DOHH2 (cell line): ENCODE results near the gene SSBP2.

ENCODE experiments used
- H3F3A ChIP-seq: fragments of 200-600 bp; sonication (generic), shearing (Covaris generic); 2 replicates; pipeline ENCODE4 v1.6.0; 2016; ENCODE audit warnings: antibody characterized with exemption, mild to moderate bottlenecking; ENCODE audit not compliant: control insufficient read depth, insufficient read depth
- H3K27ac ChIP-seq: fragments of 200-600 bp; sonication (generic); 2 replicates; pipeline ENCODE4 v1.5.1; 2014; ENCODE audit warnings: low read depth, mild to moderate bottlenecking, low read length, moderate library complexity
- H3K27me3 ChIP-seq: fragments of 200-600 bp; sonication (generic); 2 replicates; pipeline ENCODE4 v1.6.1; 2014; ENCODE audit warnings: mild to moderate bottlenecking, low read length, mixed read lengths; ENCODE audit not compliant: control insufficient read depth
- H3K36me3 ChIP-seq: fragments of 200-600 bp; sonication (generic); 2 replicates; pipeline ENCODE4 v1.6.1; 2014; ENCODE audit warnings: mild to moderate bottlenecking, low read length, moderate library complexity, mixed read lengths; ENCODE audit not compliant: control insufficient read depth
- H3K4me1 ChIP-seq: fragments of 200-600 bp; sonication (generic); 2 replicates; pipeline ENCODE4 v1.6.1; 2014; ENCODE audit warnings: mild to moderate bottlenecking, low read length, mixed read lengths; ENCODE audit not compliant: control insufficient read depth
- H3K4me2 ChIP-seq: fragments of 200-600 bp; sonication (generic); 2 replicates; pipeline ENCODE4 v1.6.0; 2014; ENCODE audit warnings: mild to moderate bottlenecking, low read length, moderate library complexity
- H3K4me3 ChIP-seq: fragments of 200-600 bp; sonication (generic); 2 replicates; pipeline ENCODE4 v1.5.1; 2014; ENCODE audit warnings: mild to moderate bottlenecking, low read length, mixed read lengths
- H3K79me2 ChIP-seq: fragments of 200-600 bp; sonication (generic); 2 replicates; pipeline ENCODE4 v1.6.1; 2014; ENCODE audit warnings: mild to moderate bottlenecking, low read length, mixed read lengths; ENCODE audit not compliant: control insufficient read depth
- H3K9me2 ChIP-seq: fragments of 200-600 bp; sonication (generic); replicated peaks from 2 replicates; pipeline ENCODE4 v1.6.1; 2014; ENCODE audit warnings: mild to moderate bottlenecking, low read length, mixed read lengths; ENCODE audit not compliant: control insufficient read depth
- H3K9me3 ChIP-seq: fragments of 200-600 bp; sonication (generic); 2 replicates; pipeline ENCODE4 v1.6.1; 2014; ENCODE audit warnings: antibody characterized with exemption, low read length, mixed read lengths; ENCODE audit not compliant: control insufficient read depth, insufficient read depth
- H4K20me1 ChIP-seq: fragments of 200-600 bp; sonication (generic); 2 replicates; pipeline ENCODE4 v1.6.0; 2014; ENCODE audit warnings: low read depth, mild to moderate bottlenecking, antibody characterized with exemption, low read length, moderate library complexity; ENCODE audit not compliant: control insufficient read depth, insufficient read depth
- CTCF ChIP-seq: fragments of 200-600 bp; sonication (generic); IDR thresholded peaks from one replicate; pipeline ENCODE4 v1.5.1; 2014; ENCODE audit warnings: antibody characterized with exemption, mild to moderate bottlenecking, low read depth, low read length; ENCODE audit not compliant: poor library complexity, severe bottlenecking
- EZH2phosphoT487 ChIP-seq: fragments of 200-600 bp; sonication (generic); IDR thresholded peaks from 2 replicates; pipeline ENCODE4 v1.6.1; 2017; ENCODE audit warnings: borderline replicate concordance, mild to moderate bottlenecking, antibody characterized with exemption, low read length, moderate library complexity, mixed read lengths

SSBP2 gene

GRCh38 chr5:81542242-81542641 is 208.7 kb downstream of the SSBP2 start:
- peaks cover 35% of the 10 kb centered on the region for H3K79me2 ChIP-seq
- H3K36me3 ChIP-seq: peaks cover 42% of the 10 kb centered on the region
- no peaks in the 10 kb centered on the region for H3K9me2 ChIP-seq
- H4K20me1 ChIP-seq: 0 out of 2 replicates have a peak, but pooled peaks cover 3% of the 10 kb centered on the region
- H3K4me3 ChIP-seq: no peak overlapping the region
- no peaks in the 10 kb centered on the region for H3K27me3 ChIP-seq
- TF ChIP-seq EZH2phosphoT487 (no peak), CTCF (no peak)
- H3F3A ChIP-seq: no peaks in the 10 kb centered on the region
- peaks cover 5% of the 10 kb centered on the region for H3K4me1 ChIP-seq
- no peak overlapping the region for H3K4me2 ChIP-seq
- H3K27ac ChIP-seq: no peak overlapping the region
- no peaks in the 10 kb centered on the region for H3K9me3 ChIP-seq

- Histone ChIP-seq H3K36me3 (peaks cover 32% of the 10 kb centered on the region), H3K79me2 (peaks cover 35% of the 10 kb centered on the region), H3F3A (no peaks in the 10 kb centered on the region), H3K4me1 (no peaks in the 10 kb centered on the region; the same call in 1 of the 2 replicates), H3K27ac (no peak overlapping the region), H3K4me2 (no peak overlapping the region), H3K9me3 (no peaks in the 10 kb centered on the region), H3K4me3 (no peak overlapping the region), H4K20me1 (0 out of 2 replicates have a peak, but pooled peaks cover 3% of the 10 kb centered on the region), H3K27me3 (no peaks in the 10 kb centered on the region), H3K9me2 (no peaks in the 10 kb centered on the region)
- TF ChIP-seq CTCF (no peak), EZH2phosphoT487 (no peak)
Measured at GRCh38 chr5:81537905-81538547, 212.9 kb downstream of the SSBP2 start.

GRCh38 chr5:81534441-81534840 is 216.5 kb downstream of the SSBP2 start:
- H3K27me3 ChIP-seq: no peaks in the 10 kb centered on the region
- TF ChIP-seq EZH2phosphoT487 (no peak), CTCF (no peak)
- H4K20me1 ChIP-seq: 0 out of 2 replicates have a peak, but pooled peaks cover 3% of the 10 kb centered on the region
- no peaks in the 10 kb centered on the region for H3K4me1 ChIP-seq
- H3K36me3 ChIP-seq: peaks cover 24% of the 10 kb centered on the region
- no peaks in the 10 kb centered on the region for H3K9me2 ChIP-seq
- no peaks in the 10 kb centered on the region for H3F3A ChIP-seq
- H3K4me3 ChIP-seq: no peak overlapping the region
- H3K79me2 ChIP-seq: peaks cover 14% of the 10 kb centered on the region
- no peak overlapping the region for H3K4me2 ChIP-seq
- no peak overlapping the region for H3K27ac ChIP-seq
- no peaks in the 10 kb centered on the region for H3K9me3 ChIP-seq
